GM19452 (cell line): ENCODE results near the gene DCUN1D2.
A peak's percentile ranks its signal among the peaks of the same experiment; 100 is the strongest.
"Not testable (repeated sequence)": the region's sequence is repeated elsewhere in the genome, so short reads cannot be mapped to it uniquely, and the experiment has no call there.

Source experiments
- ATAC-seq: cut with Tn5 transposase; IDR thresholded peaks from one replicate; pipeline ENCODE4 v1.9.1; 2021; ENCODE audit not compliant: unreplicated experiment

Gene DCUN1D2

DNA sequence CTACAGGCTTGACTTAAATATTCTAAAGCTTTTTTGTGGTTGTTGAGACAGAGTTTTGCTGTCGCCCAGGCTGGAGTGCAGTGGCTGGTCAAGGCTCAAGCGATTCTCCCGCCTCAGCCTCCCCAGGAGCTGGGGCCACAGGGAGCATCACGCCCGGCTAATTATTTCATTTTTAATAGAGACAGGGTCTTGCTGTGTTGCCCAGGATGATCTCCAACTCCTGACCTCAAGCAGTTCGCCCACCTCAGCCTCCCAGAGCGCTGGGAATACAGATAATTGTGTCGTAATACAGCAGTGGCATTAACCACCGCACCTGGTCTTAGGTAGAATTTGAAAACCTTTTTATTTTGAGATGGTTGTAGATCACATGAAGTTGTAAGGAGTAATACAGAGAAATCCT, 1.5 kb upstream of the DCUN1D2 start:
- ATAC-seq, result no peak

DNA sequence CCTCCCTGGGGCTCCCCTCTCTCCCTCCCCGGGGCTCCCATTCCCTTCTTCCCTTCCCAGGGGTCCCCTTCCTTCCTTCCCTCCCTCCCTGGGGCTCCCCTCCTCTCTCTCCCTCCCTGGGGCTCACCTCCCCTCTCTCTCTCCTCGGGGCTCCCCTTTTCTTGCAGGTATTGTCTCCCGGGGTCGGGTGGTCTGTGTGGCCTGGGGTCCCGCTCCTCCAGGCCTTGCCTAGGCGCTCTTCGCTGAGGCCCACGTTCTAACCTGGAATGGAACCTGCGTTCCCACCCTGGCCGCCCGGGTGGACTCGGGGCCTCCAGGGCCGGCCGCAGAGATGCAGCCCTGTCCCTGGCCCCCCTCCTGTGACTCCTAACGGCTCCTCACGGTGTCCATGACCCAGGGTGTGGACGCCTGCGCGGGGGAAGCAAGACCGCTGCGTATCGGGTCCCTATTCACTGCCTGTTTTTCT, 940 bp upstream of the DCUN1D2 start:
- no peak for ATAC-seq

DNA sequence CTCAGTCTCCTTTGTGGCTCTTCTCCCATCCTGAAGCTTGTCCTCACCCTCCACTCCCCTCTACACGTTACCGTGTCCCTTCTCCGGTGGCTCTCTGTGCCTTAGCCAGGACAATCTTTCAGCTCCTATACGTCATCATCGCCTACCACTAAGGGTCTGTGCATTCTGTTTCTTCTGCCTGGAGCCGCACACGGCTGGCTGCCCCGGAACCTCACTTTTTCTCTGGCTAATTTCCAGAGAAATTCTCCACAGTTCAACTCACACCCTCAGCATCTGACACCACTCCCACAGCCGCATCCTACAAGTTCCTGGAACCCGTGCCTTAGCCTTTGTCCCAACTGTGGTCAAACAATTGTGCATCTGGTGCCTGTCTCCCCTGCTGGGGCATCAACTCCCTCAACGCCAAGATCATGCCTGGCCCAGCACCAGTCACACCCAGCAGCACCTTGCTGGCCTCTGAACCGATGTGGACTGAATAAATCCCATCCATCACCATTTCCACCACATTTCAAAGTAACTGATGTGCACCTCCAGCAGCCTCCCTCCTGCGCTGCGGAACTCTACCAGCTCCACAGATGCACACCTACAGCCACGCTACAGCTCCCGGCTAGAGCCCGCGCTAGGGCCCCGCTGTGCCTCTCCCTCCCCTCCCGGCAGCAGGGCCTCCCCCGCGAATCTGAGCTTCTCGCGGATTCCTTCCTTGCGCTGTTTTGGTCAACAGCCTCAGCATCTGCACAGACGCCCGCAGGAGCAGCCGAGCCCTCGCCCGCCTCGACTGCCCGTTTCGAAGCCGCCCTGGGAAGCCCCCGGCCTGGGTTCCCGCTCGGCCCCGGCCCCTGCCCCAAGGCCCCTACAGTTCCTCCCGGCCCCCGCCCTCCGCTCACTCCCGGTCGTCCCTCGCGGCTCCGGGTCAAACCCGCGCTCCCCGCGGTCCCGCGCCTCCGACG, 689 bp downstream of the DCUN1D2 start:
- peak; percentile 24 for ATAC-seq

GRCh38 chr13:113489171-113489548, 1.4 kb downstream of the DCUN1D2 start:
- no peak for ATAC-seq

DNA sequence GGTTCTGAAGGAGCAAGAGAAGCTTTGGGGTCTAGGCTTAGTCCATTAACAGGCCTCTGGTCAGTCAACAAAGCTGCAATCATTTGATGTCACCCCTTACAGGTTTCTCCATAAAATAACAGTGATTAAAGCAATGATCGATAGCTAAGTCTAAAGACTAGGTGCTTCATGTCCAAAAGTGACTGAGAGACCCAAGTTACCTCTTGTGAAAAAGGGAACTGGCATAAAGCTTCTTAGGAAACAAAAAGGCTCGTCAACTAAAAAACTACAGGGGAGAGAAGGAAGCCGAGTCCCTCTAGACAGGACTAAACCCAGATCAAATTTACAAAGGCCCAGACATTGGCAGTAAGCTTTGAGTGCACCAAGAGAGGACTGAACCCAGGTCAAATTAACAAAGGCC, 2.2 kb downstream of the DCUN1D2 start:
- ATAC-seq, result no peak

DNA sequence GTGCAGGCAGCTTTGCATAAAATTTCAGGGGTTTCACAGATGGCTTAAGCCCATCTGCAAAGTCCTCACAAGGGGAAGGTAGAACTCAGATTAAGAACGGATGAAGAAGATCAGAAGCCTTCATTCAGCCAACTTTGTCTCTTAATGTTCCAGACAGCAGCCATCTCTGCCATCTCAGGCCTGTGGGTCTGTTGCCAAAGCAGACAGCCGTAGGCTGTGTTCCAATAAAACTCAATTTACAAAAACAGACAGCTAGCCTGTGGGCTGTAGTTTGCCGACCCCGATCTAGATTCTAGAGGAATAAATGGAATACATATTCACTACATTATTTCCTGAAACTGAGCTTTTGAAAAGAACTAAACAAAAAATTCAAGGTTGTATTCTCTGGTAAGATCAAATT, 3.8 kb downstream of the DCUN1D2 start:
- no peak for ATAC-seq

- no peak for ATAC-seq
Measured at GRCh38 chr13:113485545-113485944, 5.0 kb downstream of the DCUN1D2 start.

- ATAC-seq, result no peak
Measured at GRCh38 chr13:113483504-113484293, 6.8 kb downstream of the DCUN1D2 start.

DNA sequence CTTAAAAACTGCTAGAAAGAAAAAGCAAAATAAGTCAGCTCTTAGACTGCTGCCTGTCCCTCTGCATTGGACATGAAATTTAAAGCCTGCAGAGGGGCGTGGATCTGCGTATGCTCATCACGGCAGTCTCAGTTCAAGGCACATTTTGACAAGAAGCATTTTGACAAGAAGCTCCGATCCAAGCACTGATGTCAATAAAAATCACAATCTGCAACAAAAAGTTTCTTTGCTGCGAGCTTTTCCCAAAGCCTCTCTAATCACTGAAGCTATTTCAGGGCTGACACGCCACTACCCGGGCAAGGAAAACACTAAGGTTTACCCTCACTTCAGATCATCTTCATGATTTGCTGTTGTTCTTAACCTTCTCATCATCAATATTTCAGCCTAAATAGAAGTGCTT, 7.4 kb downstream of the DCUN1D2 start:
- ATAC-seq, result no peak

DNA sequence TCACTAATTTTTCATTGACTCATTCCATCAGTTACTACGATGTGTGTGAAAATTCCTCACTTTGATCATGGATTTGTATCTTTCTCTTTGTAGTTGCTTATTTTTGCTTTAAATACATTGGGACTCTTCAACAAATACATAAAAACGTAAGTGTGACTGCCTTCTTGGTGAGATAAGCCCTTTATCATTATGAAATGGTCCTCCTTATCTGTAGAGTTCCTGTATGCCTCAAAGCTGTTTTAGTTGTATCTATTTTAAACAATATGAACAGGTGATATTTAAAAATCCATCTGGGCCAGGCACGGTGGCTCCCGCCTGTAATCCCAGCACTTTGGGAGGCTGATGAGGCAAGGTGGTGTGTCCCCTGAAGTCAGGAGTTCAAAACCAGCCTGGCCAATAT, 11.3 kb downstream of the DCUN1D2 start:
- ATAC-seq, result no peak

DNA sequence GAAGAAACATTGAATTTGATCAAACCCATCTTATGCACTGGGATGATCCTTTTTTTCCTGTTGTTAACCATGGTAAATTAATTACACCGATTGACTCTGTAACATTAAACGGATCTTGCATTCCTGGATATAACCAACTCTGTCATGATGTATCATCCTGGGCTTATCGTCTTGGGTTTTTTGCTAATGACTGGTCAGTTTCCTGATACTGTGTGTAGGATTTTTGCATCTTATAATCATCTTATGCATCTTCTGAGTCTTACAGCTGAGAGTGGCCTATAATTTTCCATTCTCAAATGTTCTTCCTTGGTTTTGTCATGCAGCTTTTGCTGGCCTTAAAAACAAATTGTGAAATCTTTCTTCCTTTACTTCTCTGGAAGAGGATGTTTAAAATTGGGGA, 12.8 kb downstream of the DCUN1D2 start:
- no peak for ATAC-seq

DNA sequence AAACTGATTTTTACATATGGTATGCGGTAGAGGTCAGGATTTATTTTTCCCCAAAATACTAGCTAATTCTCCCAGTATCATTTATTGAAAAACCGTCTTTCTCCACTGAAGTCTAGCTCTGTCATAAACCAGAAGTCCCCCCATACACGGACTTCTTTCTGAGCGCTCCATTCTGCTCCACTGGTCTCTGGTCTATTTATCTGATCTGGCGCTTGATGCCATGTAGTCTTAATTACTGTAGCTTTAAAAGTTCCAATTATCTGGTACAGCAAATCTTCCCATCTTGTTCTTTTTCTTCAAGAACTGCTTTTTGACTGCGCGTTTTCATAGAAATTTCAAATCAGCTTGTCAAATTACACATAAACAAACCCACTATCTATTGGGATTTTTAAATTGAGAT, 13.7 kb downstream of the DCUN1D2 start:
- ATAC-seq, result no peak

DNA sequence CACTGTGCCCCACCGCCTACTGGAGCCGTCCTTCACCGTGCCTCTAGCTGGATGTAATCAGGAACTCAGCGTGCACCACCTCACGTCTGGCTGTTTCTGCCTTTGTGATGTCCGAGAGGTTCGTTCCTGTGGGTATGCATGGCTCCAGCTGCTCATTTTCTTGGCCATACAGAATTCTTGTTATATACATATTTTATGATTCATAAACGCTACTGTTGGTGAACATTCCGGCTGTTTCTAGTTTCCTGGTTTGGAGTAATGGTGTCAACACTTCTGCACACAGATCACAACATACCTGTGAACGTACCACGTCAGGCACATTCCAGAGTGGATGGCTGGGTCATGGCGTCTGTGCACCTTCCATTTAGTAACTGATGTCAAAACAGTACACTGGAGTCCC, 14.6 kb downstream of the DCUN1D2 start:
- ATAC-seq, result no peak

DNA sequence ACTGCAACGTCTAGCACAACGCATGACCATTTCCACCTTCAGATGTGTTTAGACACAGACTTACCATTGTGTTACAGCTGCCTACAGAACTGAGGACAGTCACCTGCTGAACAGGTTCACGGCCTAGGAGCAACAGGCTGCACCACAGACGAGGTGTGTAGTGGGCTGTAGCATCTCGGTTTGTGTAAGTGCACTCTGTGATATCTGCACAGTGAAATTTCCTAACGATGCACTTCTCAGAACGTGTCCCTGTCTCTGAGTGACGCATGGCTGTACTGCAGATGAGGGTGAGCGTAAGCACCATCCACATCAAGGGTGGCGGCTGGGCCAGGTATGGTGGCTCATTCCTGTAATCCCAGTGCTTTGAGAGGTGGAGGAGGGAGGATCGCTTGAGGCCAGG, 15.2 kb downstream of the DCUN1D2 start:
- ATAC-seq, result no peak

DNA sequence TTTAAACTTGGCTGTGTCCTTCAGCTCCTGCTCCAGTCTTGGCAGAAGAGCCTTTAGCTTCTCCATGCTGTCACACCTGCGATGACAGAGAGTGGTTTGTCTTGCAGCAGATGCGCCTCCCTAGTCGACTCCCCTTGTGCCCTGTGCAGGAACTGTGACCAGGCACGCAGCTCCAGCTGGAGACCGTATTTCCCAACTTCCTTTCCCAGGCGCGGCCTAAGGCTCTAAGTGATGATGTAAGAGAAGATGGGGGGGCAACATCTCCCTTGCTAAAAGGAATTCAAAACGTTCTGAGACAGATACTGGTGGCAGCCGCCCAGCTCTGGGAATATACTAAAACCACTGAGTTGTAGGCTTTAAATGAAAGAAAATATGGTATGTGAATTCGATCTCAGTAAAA, 16.3 kb downstream of the DCUN1D2 start:
- no peak for ATAC-seq

- no peak for ATAC-seq
Measured at GRCh38 chr13:113472355-113473025, 18.0 kb downstream of the DCUN1D2 start.

GRCh38 chr13:113471844-113472243, 18.7 kb downstream of the DCUN1D2 start:
- ATAC-seq, result no peak

DNA sequence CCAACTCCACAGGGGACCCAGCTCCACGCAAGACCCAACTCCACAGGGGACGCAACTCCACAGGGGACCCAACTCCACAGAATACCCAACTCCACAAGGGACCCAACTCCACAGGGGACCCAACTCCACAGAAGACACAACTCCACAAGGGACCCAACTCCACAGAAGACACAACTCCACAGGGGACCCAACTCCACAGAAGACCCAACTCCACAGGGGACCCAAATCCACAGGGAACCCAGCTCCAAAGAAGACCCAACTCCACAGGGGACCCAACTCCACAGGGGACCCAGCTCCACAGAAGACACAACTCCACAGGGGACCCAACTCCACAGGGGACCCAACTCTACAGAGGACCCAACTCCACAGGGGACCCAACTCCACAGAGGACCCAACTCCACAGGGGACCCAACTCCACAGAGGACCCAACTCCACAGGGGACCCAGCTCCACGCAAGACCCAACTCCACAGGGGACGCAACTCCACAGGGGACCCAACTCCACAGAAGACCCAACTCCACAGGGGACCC, 19.8 kb downstream of the DCUN1D2 start:
- not testable (repeated sequence) for ATAC-seq

DNA sequence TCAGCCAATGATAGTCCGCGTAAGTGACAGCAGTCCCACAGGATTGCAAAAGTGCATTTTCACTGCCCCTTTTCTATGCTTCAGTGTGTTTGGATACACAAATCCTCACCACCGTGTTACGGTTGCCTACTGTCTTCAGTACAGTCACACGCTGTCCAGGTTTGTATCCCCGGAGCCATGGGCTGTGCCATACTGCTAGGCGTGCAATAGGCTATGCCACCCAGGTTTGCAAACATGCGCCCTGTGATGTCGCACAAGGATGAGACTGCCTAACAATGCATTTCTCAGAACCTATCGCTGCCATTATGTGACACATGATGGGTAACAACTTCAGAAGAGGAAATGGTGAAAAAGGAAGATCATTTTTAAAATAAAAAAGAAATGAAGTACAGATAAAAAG, 20.4 kb downstream of the DCUN1D2 start:
- ATAC-seq, result no peak

- no peak for ATAC-seq
Measured at GRCh38 chr13:113469582-113469981, 20.9 kb downstream of the DCUN1D2 start.

DNA sequence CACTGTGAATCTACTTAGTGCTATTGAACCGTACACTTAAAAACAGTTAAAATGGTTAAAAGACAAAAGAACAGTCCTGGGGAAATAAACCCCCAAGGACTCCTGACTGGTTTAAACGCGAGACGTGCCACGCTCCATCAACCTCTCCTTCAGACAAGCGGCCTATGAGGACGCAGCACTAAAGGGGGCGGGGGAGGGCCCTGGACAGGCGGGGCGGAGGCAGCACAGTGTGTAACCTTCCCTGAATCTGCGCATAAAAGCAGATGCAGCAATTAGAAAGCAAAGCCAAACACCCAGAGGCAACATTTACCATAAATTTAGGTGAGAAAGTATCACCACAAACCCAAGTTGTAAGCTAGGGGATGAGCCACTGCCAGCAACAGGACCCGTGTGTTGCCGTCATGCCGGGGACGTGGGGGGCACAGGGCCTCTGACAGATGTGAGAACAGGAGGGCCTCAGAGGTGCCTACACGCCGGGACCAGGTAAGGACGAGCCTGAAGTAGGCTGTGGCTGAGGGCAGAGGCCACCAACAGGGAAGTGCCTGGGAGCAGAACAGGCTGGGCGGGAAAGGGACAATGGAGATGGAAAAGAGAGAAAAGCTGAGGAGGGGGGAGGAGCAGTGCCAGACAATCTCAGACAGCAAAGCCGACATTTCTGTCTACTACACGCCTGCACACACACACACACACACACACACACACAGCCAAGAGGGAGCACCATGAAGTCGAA, 21.9 kb downstream of the DCUN1D2 start:
- no peak for ATAC-seq
